Lower leg skin (tissue), 4 donors: Measurements from ENCODE around the gene TNFSF11. TPM values are rescaled to one million over a fixed set of nuclear protein-coding genes. Genes with fewer than 3 reads are reported as not detected.

Experiments used
- DNase-seq, 2 donors: peaks; one replicate each; pipeline ENCODE4 v3.0.0-alpha.2; 2019; ENCODE audit warnings: low spot score in 2 of 2
- H3K4me3 ChIP-seq: fragments of 200-600 bp; sonication (generic); 2 replicates; pipeline ENCODE4 v1.5.1; 2017; ENCODE audit warnings: mild to moderate bottlenecking, low read depth; ENCODE audit not compliant: poor library complexity, severe bottlenecking
- POLR2A ChIP-seq, 2 donors: fragments of 450-650 bp; IDR thresholded peaks; one replicate each; pipeline ENCODE4 v1.6.1; 2016 to 2017; ENCODE audit warnings: antibody characterized with exemption in 2 of 2, mild to moderate bottlenecking in 1 of 2, moderate library complexity in 1 of 2
- WGBS, 2 donors: methylation state at CpG; one replicate each; pipeline ENCODE4 v1.1.5; 2018; 5-methylcytosine and 5-hydroxymethylcytosine counted together
- intact Hi-C: fragments of 100-400 bp; cut with DNase I; formaldehyde crosslinking; loops from one replicate; pipeline ENCODE4 v1.15.0; 2023; ENCODE audit warnings: low total_unique reads
- total RNA-seq, 4 donors: library from RNA; depleted of rRNA; stranded (reverse); fragments of >200 nt; gene quantifications; one replicate each; pipeline ENCODE4 v1.1.0, GENCODE V29; 2016
- TF ChIP-seq, protein P1 (sequence below), 3 donors: fragments of 450-650 bp; IDR thresholded peaks; one replicate each; pipeline ENCODE4 v1.5.1; 2016; ENCODE audit warnings: antibody characterized with exemption in 3 of 3, mild to moderate bottlenecking in 3 of 3, moderate library complexity in 2 of 3

Gene TNFSF11
- total RNA-seq, 4 donors from 2014 or later = 0.23 to 0.39 TPM; not detected in 2

DNA sequence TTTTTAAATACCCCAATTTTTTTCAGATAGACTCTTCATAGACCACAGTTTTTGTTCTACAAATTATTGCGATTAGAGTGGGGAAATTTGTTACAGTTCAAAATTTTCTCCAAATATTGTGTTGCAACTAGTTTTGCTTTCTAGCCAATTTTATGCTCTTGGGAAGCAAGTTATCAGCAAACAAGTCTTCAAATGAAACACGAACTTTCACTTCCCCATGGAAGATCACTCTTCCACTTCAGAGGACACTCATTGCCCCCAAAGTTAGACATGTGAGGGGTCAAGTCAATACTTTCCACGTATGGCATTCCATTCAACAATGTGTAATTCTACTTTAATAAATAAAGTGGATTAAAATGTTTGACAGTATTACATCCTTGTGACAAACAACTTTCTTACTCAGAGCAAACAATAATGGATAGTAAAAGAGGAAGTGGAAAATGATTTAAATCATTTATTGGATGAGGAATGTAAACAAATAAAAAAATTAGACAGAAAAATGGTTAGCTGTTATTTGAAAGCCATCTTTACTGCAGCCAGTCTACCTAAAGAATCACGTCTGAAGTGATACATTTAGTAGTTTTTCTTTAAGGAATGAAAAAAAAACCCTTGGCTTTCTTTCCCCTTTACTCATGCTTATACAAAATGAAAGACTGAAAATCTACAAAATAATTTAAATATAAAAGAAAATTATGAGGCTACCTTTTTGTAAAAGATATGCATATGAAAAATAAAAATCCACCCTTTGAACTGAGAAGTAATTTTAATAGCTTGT is 41.2 kb upstream of the TNFSF11 start:
- WGBS, 2 donors = 62 to 68% methylated on average over 4 of the region's 4 CpGs
- intact Hi-C loops = no loop called here
- no peak for DNase-seq
- H3K4me3 ChIP-seq = no peak overlapping the region
- no peak for TF ChIP-seq POLR2A (IDR thresholded peaks at IDR 0.05)
- TF ChIP-seq, protein P1, sequence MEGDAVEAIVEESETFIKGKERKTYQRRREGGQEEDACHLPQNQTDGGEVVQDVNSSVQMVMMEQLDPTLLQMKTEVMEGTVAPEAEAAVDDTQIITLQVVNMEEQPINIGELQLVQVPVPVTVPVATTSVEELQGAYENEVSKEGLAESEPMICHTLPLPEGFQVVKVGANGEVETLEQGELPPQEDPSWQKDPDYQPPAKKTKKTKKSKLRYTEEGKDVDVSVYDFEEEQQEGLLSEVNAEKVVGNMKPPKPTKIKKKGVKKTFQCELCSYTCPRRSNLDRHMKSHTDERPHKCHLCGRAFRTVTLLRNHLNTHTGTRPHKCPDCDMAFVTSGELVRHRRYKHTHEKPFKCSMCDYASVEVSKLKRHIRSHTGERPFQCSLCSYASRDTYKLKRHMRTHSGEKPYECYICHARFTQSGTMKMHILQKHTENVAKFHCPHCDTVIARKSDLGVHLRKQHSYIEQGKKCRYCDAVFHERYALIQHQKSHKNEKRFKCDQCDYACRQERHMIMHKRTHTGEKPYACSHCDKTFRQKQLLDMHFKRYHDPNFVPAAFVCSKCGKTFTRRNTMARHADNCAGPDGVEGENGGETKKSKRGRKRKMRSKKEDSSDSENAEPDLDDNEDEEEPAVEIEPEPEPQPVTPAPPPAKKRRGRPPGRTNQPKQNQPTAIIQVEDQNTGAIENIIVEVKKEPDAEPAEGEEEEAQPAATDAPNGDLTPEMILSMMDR (IDR thresholded peaks at IDR 0.05) = no peak

DNA sequence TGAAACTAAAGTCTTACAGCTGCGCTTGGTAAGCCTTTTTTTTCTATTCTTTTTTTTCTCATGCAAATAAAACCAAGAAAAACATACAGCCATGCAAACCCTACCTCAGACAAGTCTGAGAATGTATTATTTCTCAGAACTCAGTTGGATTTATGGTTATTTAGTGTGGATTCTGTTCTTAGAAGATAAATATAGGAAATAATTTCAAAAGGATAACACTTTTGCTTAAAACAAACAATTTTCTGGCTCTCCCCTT is 40.7 kb upstream of the TNFSF11 start:
- H3K4me3 ChIP-seq = no peak overlapping the region
- TF ChIP-seq, protein P1 (IDR thresholded peaks at IDR 0.05) = no peak
- no peak for TF ChIP-seq POLR2A (IDR thresholded peaks at IDR 0.05)
- WGBS, 2 donors = 84 to 88% methylated on average over 1 of the region's 1 CpG
- DNase-seq = no peak
- intact Hi-C loops = no loop called here

DNA sequence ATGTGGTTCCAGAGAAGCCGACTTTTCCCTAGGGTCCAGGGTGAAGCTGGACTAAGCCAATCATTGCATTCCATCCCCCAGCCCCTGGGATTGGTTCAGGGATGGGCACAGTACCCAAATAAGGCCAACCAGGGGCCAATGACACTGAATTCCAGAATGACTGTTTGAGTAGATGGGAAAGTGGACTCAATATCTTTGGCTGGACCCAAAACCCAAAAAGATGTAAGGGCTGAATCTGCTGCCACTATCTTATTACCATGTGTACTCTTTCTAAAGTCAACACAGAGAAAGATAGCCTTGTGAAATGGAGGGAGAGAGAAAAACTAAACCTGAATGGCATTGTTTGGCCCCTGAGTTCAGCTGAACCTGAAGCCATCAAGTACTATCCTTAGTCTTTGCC is 39.2 kb upstream of the TNFSF11 start:
- intact Hi-C loops = no loop called here
- WGBS, 2 donors = 91 to 95% methylated on average over 1 of the region's 1 CpG
- no peak for DNase-seq
- no peak overlapping the region for H3K4me3 ChIP-seq
- TF ChIP-seq, protein P1 (IDR thresholded peaks at IDR 0.05) = no peak
- no peak for TF ChIP-seq POLR2A (IDR thresholded peaks at IDR 0.05)

DNA sequence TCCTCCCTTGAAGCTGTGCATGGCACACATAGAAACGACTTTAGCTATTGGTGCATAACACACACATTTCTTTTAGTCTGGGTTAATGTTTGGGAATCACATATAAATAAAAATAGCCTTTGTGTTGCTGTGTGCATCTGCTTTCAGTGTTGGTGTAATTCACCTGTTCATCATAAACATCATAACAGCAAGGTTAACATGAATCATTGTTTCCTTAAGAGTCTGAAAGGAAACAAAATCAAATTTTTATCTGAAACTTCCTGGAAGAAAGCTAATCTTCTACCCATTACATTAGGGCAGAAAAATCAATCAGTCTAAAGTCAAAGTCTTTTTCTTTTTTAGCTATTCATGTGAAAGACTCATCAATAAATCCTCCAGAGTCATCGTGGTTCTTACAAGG is 35.0 kb upstream of the TNFSF11 start:
- DNase-seq = no peak
- 50 to 56% methylated on average over 2 of the region's 2 CpGs for WGBS, 2 donors
- no peak for TF ChIP-seq POLR2A (IDR thresholded peaks at IDR 0.05)
- TF ChIP-seq, protein P1 (IDR thresholded peaks at IDR 0.05) = no peak
- no peak overlapping the region for H3K4me3 ChIP-seq
- intact Hi-C loops = no loop called here

DNA sequence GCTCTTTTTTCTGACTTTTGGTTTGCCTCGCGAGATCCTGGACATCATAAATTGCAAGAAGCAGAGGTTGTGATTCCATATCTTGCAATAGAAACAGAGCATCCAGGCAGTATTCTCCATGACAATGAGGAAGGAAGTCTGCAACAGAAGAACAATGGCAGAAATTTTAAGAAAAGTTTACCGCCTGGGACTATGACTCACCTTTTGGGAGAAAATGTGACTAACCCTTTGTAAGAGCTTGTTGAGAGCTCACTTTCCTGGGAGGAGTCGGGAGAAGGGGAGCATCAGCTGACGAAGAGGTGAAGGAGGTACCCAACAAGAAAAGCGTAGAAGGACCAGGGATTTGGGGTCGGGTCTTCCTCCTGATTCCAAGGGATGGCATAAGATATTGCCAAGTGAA is 34.3 kb upstream of the TNFSF11 start:
- no peak overlapping the region for H3K4me3 ChIP-seq
- intact Hi-C loops = no loop called here
- no peak for DNase-seq
- 82 to 86% methylated on average over 7 of the region's 7 CpGs for WGBS, 2 donors
- TF ChIP-seq, protein P1 (IDR thresholded peaks at IDR 0.05) = no peak
- TF ChIP-seq POLR2A (IDR thresholded peaks at IDR 0.05) = no peak

DNA sequence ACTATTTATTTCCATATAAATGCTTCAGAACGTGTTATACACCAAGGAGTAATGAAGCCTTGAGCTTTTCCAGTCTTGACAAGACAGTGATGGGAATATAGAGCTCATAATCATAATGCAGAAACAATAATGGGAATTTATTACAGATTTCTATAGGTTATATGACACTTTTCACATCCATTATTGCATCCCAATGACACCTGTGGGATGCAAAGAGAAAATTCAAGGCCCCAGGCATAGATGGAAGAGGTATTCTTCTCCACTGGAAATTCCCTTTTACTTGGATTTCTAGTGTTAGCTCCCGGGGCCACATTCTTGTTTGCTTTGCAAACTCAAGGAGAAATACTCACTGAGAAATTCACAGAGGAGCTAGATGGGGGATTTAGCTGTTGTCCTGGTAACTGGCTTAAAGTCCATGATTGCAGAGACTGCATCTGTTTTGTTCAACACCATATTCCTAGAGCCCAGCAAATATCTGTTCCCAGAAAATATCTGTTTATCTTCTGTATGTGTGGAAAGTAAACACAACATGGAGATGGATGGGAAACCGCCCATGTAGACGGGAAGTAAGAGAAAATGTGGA is 30.6 kb upstream of the TNFSF11 start:
- TF ChIP-seq POLR2A (IDR thresholded peaks at IDR 0.05) = no peak
- TF ChIP-seq, protein P1 (IDR thresholded peaks at IDR 0.05) = no peak
- no peak overlapping the region for H3K4me3 ChIP-seq
- intact Hi-C loops = no loop called here
- no peak for DNase-seq
- 39 to 59% methylated on average over 4 of the region's 4 CpGs for WGBS, 2 donors
